ENCODE data around the gene MAGIX.

The MAGIX gene

DNA sequence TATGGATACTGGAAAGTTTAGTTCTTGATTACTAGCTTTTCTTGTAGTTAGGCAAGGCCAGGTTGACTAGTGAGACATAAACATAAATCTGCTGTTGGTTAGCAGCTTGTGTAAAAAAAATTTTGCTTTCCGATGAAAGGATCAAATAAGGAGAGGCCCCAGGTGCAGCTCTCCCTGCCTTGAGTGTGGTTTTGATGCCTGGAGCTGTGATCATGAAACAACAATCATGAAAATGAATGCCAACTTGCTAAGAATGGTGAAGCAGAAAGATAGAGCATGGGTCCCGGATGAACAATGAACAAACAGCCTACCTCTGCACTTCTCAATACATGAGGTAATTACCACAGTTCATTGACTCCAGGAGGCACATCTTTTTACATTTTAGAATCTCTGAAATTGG is 51.9 kb downstream of the MAGIX start:
- DNase-seq (ENCODE audit: low read depth): no peak
- H3K4me3 ChIP-seq (ENCODE audit: low read depth, low read length): no peak overlapping the region
- TF ChIP-seq, protein P1, sequence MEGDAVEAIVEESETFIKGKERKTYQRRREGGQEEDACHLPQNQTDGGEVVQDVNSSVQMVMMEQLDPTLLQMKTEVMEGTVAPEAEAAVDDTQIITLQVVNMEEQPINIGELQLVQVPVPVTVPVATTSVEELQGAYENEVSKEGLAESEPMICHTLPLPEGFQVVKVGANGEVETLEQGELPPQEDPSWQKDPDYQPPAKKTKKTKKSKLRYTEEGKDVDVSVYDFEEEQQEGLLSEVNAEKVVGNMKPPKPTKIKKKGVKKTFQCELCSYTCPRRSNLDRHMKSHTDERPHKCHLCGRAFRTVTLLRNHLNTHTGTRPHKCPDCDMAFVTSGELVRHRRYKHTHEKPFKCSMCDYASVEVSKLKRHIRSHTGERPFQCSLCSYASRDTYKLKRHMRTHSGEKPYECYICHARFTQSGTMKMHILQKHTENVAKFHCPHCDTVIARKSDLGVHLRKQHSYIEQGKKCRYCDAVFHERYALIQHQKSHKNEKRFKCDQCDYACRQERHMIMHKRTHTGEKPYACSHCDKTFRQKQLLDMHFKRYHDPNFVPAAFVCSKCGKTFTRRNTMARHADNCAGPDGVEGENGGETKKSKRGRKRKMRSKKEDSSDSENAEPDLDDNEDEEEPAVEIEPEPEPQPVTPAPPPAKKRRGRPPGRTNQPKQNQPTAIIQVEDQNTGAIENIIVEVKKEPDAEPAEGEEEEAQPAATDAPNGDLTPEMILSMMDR (IDR thresholded peaks at IDR 0.05; ENCODE audit: insufficient read depth, low read depth, low read length, missing control alignments): no peak

DNA sequence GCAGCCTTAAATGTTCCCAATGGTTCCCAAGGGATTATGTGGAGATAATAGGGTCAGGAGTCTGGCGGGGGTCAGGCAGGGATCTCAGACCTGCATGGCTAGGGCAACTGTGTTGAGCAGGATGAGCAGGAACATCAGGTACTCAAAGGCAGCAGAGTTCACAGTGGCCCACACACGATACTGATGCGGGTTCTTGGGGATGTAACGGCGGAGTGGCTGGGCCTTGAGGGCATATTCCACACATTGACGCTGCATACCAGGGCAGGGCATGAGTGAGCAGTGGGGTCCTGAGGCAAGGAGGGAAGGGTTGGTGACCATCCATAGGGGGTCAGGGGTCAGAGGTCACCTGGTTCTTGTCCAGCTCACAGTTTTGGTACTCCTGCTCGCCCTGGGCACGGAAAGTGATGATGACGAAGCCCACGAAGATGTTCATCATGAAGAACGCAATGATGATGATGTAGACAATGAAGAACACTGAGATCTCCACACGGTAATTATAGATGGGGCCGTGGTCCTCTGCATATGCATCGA is 52.5 kb downstream of the MAGIX start:
- TF ChIP-seq, protein P1 (IDR thresholded peaks at IDR 0.05; ENCODE audit: insufficient read depth, low read depth, low read length, missing control alignments): no peak
- no peak for DNase-seq (ENCODE audit: low read depth)
- no peak overlapping the region for H3K4me3 ChIP-seq (ENCODE audit: low read depth, low read length)

All from GM12865 (cell line).